ENCODE results near the gene DHPS.
A peak's percentile ranks its signal among the peaks of the same experiment; 100 is the strongest.

Gene DHPS

GRCh38 chr19:12675399-12675798, 6.3 kb downstream of the DHPS start:
- no peak for DNase-seq (ENCODE audit: low read depth)

DNA sequence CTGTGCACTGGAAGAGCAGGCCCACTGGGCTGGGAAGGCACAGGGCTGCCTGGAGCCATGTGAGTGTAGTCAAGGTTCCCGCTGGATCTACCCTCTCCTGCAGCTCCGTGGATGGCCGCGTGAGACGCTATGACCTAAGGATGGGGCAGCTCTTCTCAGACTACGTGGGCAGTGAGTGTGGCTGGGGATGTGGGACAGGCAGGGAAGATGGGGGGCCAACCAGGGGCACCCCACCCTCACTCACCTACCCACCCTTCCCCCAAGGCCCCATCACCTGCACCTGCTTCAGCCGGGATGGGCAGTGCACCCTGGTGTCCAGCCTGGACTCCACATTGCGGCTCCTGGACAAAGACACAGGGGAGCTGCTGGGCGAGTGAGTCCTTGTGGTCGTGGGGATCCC, 8.9 kb downstream of the DHPS start:
- DNase-seq (ENCODE audit: low read depth), result no peak

DNA sequence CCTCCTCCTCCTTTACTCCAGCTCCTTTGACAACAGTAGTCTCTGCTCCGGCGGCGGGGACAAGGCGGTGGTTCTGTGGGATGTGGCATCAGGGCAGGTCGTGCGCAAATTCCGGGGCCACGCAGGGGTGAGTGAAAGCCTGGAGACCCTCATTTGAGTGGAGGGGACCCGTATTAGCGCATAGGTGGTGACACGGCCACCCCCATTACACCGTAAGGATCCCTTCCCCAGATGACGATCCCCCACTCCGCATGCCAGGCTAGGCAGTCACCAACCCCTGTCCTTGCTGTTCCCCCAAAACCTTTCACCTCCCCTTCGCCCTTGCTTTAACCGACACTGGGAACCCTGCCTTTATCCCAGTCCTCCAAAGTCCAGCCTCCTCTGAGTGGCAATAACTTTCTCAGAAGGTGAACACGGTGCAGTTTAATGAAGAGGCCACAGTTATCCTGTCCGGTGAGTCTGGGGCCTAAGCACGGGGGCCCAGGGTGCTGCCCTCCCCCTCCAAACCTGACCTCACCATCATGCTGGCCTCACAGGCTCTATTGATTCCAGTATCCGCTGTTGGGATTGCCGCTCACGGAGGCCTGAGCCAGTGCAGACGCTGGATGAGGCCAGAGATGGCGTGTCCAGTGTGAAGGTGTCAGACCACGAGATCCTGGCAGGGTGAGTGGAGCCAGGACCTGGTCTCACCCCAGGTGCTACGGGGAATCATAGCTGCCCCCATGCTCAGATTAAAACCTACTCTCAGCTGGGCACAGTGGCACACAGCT, 11.3 kb downstream of the DHPS start:
- no peak for DNase-seq (ENCODE audit: low read depth)

- peak; percentile 62 for DNase-seq (ENCODE audit: low read depth)
Observed at GRCh38 chr19:12669270-12670158, 12.2 kb downstream of the DHPS start.

DNA sequence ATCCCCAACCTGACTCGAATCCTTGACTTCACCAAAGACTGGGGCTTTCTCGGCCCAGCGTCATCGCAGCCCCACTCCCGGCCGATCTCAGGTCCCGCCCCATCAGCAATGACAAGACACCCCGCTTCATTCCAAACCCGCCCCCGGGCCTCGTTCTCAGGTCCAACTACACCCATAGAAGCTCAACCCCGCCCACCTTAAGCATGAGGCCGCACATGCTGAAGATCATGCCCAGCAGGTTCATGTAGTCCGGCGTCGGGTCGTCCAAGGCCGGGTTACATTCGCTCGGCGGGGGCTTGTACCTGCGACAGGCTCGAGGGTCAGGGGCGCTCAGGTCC, 12.8 kb downstream of the DHPS start:
- peak; percentile 24 for DNase-seq (ENCODE audit: low read depth)

GRCh38 chr19:12668346-12668745, 13.3 kb downstream of the DHPS start:
- DNase-seq (ENCODE audit: low read depth), result no peak

GRCh38 chr19:12667731-12668302, 13.9 kb downstream of the DHPS start:
- DNase-seq (ENCODE audit: low read depth), result no peak

DNA sequence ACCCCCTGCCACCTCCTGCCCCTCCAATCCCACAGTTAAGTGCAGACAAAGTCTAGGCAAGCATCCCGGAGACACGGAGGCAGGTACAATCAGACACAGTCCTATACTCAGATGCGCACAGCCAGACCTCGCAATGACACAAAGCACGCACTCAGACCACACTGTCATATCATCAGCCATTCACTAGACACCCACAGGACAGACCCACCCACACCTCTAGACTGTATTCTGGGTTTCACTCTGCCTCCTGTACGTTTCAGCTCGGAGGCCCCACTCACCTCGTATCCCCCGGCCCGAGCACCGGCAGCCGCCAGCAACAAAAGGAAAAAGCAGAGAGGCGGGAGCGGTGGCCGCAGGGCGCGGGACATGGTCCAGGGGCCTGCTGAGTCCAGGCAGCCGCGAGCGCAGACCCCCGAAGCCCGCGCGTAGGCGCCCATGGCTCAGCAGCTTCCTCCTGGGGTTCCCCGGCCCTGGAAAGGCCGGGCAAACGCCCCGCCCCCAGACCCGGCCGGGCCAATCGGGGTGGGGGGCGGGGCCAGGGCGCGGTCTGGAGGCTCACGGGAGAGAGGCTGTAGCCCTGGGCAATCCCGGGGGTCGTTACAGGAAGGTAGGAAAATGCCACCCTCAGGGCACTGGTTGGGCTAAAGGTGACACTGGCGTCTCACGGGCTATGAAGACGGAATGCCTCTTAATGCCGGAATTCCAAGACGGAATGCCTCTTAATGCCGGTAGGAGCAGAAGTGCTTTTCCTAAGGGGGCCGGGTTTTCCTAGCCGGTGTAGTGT, 15.2 kb downstream of the DHPS start, which contains the start of the genes MAN2B1 and WDR83:
TSS of gene MAN2B1 (minus strand) at position 478 of the 784 bp plus-strand sequence. CDS start at position 437, 41 bp downstream.
TSS of gene WDR83 (plus strand) at position 543 of the 784 bp plus-strand sequence. CDS start 2,984 bp downstream, outside the sequence.
- DNase-seq (ENCODE audit: low read depth), result peak; percentile 23

DNA sequence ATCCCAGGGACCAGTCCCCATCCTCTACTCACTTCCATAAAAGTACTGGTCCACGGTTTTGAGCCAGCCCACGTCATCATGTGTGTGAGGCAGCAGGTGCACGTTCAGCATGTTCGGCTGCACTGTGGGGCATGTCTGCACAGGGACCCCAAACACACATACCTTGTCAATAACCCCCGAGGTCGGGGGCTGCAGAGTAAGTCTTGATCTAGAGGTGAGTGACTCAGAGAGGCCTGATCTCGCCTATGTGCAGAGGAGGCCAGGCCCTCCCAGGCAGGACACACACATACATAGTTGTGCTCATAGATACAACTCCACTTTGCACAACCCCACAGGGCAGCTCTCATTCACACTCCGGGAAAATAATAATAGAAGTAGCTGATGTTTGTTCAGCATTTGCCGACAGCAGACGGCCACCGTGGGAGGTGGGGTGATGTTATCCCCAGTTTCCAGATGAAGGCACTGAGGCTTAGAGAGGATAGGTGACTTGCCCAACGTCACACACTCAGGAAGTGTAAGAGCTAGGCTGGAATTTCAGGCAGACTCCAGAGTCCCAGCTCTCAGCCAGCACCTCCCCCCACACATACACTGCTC, 15.9 kb downstream of the DHPS start:
- no peak for DNase-seq (ENCODE audit: low read depth)

- DNase-seq (ENCODE audit: low read depth), result no peak
Observed at GRCh38 chr19:12665281-12665573, 16.5 kb downstream of the DHPS start.

GRCh38 chr19:12664406-12665280, 17.0 kb downstream of the DHPS start:
- DNase-seq (ENCODE audit: low read depth), result no peak

- DNase-seq (ENCODE audit: low read depth), result no peak
Observed at GRCh38 chr19:12660980-12661379, 20.7 kb downstream of the DHPS start.

- DNase-seq (ENCODE audit: low read depth), result no peak
Observed at GRCh38 chr19:12657966-12658365, 23.7 kb downstream of the DHPS start.

DNA sequence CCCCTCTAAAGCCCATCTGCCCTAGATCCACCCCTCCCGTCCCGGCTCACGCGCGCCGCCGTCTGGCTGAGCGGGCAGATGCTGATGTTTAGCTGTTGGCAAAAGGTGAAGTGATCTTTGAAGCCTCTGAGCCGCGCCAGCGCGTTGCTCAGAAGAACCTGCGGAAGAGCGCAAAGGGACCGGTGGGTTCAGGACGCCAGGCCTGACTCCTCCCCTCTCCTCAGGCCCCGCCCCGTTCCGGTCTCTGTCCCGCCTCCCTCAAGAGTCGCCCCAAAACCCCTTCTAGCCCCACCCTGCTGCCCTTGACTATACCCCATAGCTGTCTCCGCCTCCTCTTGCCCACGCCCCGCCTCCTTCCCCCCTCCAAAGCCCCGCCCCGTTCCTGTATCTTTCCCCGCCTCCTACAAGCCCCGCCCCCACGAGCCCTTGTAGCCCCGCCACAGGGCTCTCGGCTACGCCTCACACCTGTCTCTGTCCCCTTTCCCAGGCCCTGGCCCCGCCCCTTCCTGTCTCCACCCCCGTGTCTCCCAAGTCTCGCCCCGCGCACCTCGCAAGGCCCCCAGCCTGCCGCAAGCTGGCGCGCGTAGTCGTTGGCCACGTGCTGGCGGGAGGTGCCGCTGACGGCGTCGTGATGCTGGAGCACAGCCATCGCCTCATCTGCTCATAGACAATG, 24.6 kb downstream of the DHPS start:
- DNase-seq (ENCODE audit: low read depth), result no peak

DNA sequence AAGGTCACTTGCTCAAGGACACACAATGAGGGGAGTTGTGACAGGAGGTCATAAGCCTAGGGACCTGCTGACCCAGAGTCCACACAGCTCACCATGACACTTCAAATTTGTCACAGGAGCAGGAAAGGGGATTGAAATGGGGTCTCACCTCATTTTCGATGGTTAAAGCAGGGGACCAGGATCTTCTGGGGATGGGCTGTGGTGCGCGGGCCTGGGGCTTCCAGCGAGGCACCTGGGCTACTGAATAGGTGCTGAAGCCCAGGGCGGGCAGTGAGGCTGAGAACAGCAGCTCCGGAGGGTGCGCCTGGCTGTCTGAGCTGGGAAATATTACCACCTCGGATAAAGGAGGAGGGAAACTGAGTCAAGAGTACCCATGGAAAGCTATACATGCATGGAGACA, 26.1 kb downstream of the DHPS start:
- no peak for DNase-seq (ENCODE audit: low read depth)

- DNase-seq (ENCODE audit: low read depth), result no peak
Observed at GRCh38 chr19:12652219-12652618, 29.5 kb downstream of the DHPS start.

DNA sequence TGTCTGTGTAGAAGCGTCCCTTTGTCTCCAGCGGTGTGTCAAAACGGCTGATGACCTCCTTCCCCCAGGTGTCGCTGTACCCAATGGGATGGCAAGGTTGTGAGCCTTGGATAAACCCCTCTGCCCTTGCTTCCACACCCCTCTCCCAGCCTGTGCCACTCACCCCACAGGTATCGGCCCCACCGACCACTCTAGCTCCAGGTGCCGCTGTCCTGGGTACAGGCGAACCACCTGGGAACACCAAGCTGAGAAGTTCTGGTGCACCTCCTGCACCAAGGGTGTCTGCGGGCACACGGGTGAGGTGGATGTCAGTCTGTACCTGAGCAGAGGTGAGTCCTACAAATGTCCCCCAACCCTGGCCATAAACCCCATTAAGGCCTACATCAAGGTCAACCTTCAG, 31.7 kb downstream of the DHPS start:
- DNase-seq (ENCODE audit: low read depth), result no peak

DNA sequence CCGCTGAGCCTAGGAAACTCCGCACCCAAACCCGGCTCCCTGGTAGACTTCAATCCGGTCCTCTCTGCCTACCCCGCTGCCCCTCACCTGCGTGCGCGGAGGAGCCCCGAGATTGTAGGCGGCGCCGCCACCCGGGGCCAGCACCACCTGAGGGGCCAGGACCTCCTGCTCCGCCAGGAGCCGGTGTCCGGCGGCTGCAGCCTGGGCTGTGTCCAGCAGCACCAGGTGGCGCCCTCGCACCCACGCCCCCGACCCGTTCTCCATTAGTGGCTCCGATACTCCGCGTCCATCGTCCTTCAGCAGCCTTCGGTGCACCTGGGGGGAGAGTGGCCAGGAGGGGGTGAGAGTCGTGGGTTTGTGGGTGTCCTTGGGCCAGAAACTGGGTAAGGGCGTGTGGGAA, 33.6 kb downstream of the DHPS start:
- DNase-seq (ENCODE audit: low read depth), result no peak

DNA sequence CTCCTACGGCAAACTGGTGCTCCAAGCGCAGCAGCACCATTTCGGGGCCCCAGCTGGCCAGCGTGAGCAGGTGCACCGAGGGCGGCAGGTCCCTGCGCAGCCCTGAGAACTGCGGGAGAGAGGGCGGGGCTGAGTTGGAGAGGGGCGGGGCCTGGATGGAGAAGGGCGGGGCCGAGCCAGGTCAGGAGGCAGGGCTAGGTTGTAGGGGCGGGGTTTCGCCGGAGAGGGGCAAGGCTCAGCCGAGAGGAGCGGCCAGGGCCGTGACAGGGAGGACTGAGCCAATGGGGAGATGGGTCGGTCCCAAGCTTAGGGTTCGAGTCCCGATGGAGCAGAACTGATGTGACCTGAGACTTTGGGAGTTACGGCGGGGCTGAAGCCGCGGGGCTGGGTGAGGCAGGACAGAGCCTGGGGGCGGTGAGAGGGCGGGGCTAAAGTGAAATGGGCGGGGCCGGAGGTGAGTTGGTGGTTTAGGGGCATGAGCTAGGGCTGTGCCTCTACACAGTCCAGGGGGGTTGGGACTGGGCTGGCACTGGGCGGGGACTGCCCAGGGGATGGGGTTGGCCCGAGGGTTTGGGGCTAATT, 34.1 kb downstream of the DHPS start:
- DNase-seq (ENCODE audit: low read depth), result no peak

DNA sequence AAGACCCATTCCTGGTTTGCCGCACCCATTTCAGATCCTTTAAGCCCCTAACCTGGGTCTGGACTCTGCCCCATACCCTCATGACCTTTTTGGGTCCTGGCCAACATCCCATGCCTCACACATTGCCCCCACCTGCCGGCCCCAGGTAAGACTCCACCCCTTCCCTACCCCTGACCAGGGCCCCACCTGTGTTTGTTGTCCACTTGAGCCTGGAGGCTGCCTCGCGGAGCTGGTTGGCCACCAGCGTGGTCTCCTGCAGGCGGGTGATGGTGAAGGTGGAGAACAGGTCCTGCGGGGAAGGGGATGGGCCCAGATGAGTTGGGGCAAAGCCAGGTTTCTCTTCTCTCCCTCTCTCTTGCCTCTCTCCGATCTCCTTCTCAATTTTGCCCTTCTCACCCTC, 34.6 kb downstream of the DHPS start:
- DNase-seq (ENCODE audit: low read depth), result no peak
